Measurements from ENCODE around the gene DRC3. TPM values are rescaled to one million over a fixed set of nuclear protein-coding genes. Genes with fewer than 3 reads are reported as not detected.

DRC3 gene
- total and polyA plus RNA-seq, 2 donors (not counting 3 experiments of a cell fraction or from before 2014, with no cell fraction given) = 1.6 to 2.9 TPM

DNA sequence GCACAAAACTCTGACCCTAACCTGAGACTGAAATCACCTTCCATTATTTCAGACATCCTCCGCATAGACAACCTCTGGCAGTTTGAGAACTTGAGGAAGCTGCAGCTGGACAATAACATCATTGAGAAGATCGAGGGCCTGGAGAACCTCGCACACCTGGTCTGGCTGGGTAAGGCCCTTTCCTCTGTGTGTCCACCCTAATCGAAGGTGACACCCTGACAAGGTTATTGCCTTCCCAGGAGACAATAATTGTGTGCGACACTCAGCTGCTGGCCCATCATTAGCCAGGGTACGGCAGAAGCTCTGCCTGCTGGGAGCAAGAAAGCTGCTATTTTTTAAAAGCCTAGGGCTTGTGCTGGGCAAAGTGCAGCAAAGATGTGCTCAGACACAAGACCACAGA, 11.1 kb downstream of the DRC3 start:
- no peaks in the 10 kb centered on the region for H3K4me1 ChIP-seq (ENCODE audit: control insufficient read depth, extremely low read depth, insufficient read depth, low read length)
- H2AFZ ChIP-seq (ENCODE audit: low read depth, low read length) = no peak overlapping the region
- no peaks in the 10 kb centered on the region for H3K9me3 ChIP-seq (replicated peaks; ENCODE audit: control insufficient read depth, insufficient read depth, low read length)
- ChIA-PET POLR2A (no interaction called here), CTCF (interaction anchor here (1.0 to 3.1 kb wide), 2 partner anchors 11 to 49 kb away, joined by 5 to 21 read pairs; partner anchors contain the start of genes DRC3 and TOM1L2)
- H3K9ac ChIP-seq (replicated peaks; ENCODE audit: extremely low read depth, insufficient read depth, low read length) = no peak overlapping the region
- no peak overlapping the region for H3K4me2 ChIP-seq (ENCODE audit: insufficient read depth, low read length)
- H3K36me3 ChIP-seq (ENCODE audit: control insufficient read depth in 2 of 2, extremely low read depth in 1 of 2, insufficient read depth in 2 of 2, low read length in 2 of 2) = no peaks in the 10 kb centered on the region
- no peak for DNase-seq (ENCODE audit: low read depth, low spot score)
- no peak overlapping the region for H3K27ac ChIP-seq (ENCODE audit: insufficient read depth, low read depth, low read length)
- FAIRE-seq = no peak
- H3K9me1 ChIP-seq (replicated peaks; ENCODE audit: control insufficient read depth, extremely low read depth, insufficient read depth, low read length) = no peaks in the 10 kb centered on the region
- BruUV-seq (replicated peaks) = no TSS peak
- no peaks in the 10 kb centered on the region for H3K79me2 ChIP-seq (ENCODE audit: control insufficient read depth, insufficient read depth, low read length)
- no peak overlapping the region for H3K4me3 ChIP-seq (replicated peaks in 1 of 3; ENCODE audit: insufficient read depth in 1 of 3, low read depth in 1 of 3, low read length in 3 of 3)
- dilution Hi-C loops (cut with MboI; ENCODE audit: extremely low pct_ligation_motif_present, low sequenced_read_pairs) = no loop called here
- intact Hi-C loops (cut with micrococcal nuclease) = no loop called here
- H4K20me1 ChIP-seq (replicated peaks; ENCODE audit: control insufficient read depth, extremely low read depth, insufficient read depth, low read length) = no peaks in the 10 kb centered on the region
- no peak for TF ChIP-seq FOS (IDR thresholded peaks at IDR 0.05; ENCODE audit: borderline replicate concordance, insufficient read depth, low read length)
- TF ChIP-seq, protein P1, sequence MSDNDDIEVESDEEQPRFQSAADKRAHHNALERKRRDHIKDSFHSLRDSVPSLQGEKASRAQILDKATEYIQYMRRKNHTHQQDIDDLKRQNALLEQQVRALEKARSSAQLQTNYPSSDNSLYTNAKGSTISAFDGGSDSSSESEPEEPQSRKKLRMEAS (IDR thresholded peaks at IDR 0.05; ENCODE audit: insufficient read depth, insufficient read length) = no peak
- TF ChIP-seq POLR2A (IDR thresholded peaks at IDR 0.05; ENCODE audit: low read depth, low read length) = no peak
- TF ChIP-seq POLR2AphosphoS5 (IDR thresholded peaks at IDR 0.05; ENCODE audit: insufficient read depth, low read depth, low read length) = no peak
- TF ChIP-seq MYC (IDR thresholded peaks at IDR 0.05; ENCODE audit: low read depth, low read length) = no peak
- no peak for TF ChIP-seq JUN (IDR thresholded peaks at IDR 0.05; ENCODE audit: borderline replicate concordance, insufficient read depth, insufficient read length, low read depth)
- TF ChIP-seq CTCF (IDR thresholded peaks at IDR 0.05; ENCODE audit: extremely low read depth in 1 of 2, insufficient read depth in 1 of 2, low read depth in 1 of 2, low read length in 2 of 2) = no peak
- TF ChIP-seq GATA2 (IDR thresholded peaks at IDR 0.05; ENCODE audit: insufficient read depth, insufficient read length, low read depth, low read length) = no peak
- no peak for TF ChIP-seq EZH2 (IDR thresholded peaks at IDR 0.05; ENCODE audit: borderline replicate concordance, low read depth, low read length, severe bottlenecking)
- H3K27me3 ChIP-seq (ENCODE audit: control insufficient read depth in 2 of 2, insufficient read depth in 2 of 2, low read length in 2 of 2) = no peaks in the 10 kb centered on the region
